Mucosa of descending colon (tissue), 3 donors: ENCODE results near the gene OR5B17. TPM values are rescaled to one million over a fixed set of nuclear protein-coding genes. Genes with fewer than 3 reads are reported as not detected.

Experiments used
- ATAC-seq: fragments of 200-7000 bp; cut with Tn5 transposase; one replicate; pipeline ENCODE4 v1.9.1; 2020; ENCODE audit warnings: mild to moderate bottlenecking, moderate library complexity
- DNase-seq, 3 donors: peaks; one replicate each; pipeline ENCODE4 v3.0.0-alpha.2; 2020
- H3K36me3 ChIP-seq: fragments of 200-600 bp; one replicate; pipeline ENCODE4 v1.8.0; 2021; ENCODE audit warnings: low read depth, mild to moderate bottlenecking
- H3K4me1 ChIP-seq: fragments of 200-600 bp; one replicate; pipeline ENCODE4 v1.8.0; 2021; ENCODE audit warnings: low read depth, mild to moderate bottlenecking
- H3K4me3 ChIP-seq: fragments of 200-600 bp; one replicate; pipeline ENCODE4 v1.8.0; 2021; ENCODE audit warnings: mild to moderate bottlenecking
- H3K9me3 ChIP-seq: fragments of 200-600 bp; one replicate; pipeline ENCODE4 v1.8.0; 2021; ENCODE audit warnings: mild to moderate bottlenecking
- CTCF ChIP-seq: fragments of 200-600 bp; IDR thresholded peaks from one replicate; pipeline ENCODE4 v1.8.0; 2022; ENCODE audit warnings: antibody characterized with exemption, mild to moderate bottlenecking
- intact Hi-C, 2 donors: fragments of 100-400 bp; cut with DNase I in 1 of 2; cut with micrococcal nuclease in 1 of 2; formaldehyde crosslinking; loops; one replicate each; pipeline versions ENCODE4 v1.11.0 to v1.11.1; 2022; cut with DNase I, micrococcal nuclease
- total RNA-seq, 3 donors: library from RNA; stranded (reverse); fragmentation: NEBNext Ultra II Directional in 2 of 3; extraction: Animal tissue kit (Norgen Biotek cat#: 25700) in 2 of 3; gene quantifications; one replicate each; pipeline versions ENCODE4 v1.2.1 to v1.2.4, GENCODE V29; 2021 to 2023
- donor health status: DM: no; HTN: no; CAD: no; lungs with moderate emphysema.
- donor health status: DM: no; HTN: no; CAD: no.
- donor health status: DM: no; HTN: yes; CAD: no.

OR5B17 gene
- total RNA-seq, 3 donors from 2014 or later = not detected

- ATAC-seq = no peak
These were observed 40.3 kb downstream of the OR5B17 start for GRCh38 chr11:58318532-58318931.

GRCh38 chr11:58316142-58316541 lies 42.7 kb downstream of the OR5B17 start:
- Histone ChIP-seq H3K36me3 (no peaks in the 10 kb centered on the region), H3K9me3 (no peaks in the 10 kb centered on the region), H3K4me1 (no peaks in the 10 kb centered on the region), H3K4me3 (no peak overlapping the region)
- DNase-seq = no peak
- no peak for TF ChIP-seq CTCF
- intact Hi-C loops = no loop called here
- no peak for ATAC-seq

More at GRCh38 chr11:58318532-58318931, 40.3 kb downstream of the OR5B17 start:
- Histone ChIP-seq H3K4me3 (no peak overlapping the region), H3K36me3 (no peaks in the 10 kb centered on the region), H3K9me3 (no peaks in the 10 kb centered on the region), H3K4me1 (no peaks in the 10 kb centered on the region)
- intact Hi-C loops = no loop called here
- TF ChIP-seq CTCF = no peak
- DNase-seq = no peak

Other genes with a start within 250 kb of the OR5B17 start
- gene OR9I1, start 233.5 kb downstream of the OR5B17 start, total RNA-seq = not detected
- not detected for gene OR9Q2, start 170.0 kb downstream of the OR5B17 start, total RNA-seq
- not detected for gene OR1S2, start 154.9 kb downstream of the OR5B17 start, total RNA-seq
- gene OR1S1, start 146.3 kb downstream of the OR5B17 start, total RNA-seq = not detected
- gene OR10Q1, start 130.2 kb downstream of the OR5B17 start, total RNA-seq = not detected
- gene OR10W1, start 90.8 kb downstream of the OR5B17 start, total RNA-seq = not detected
- gene OR5B3, start 47.8 kb upstream of the OR5B17 start, total RNA-seq = not detected
- not detected for gene OR5B2, start 69.1 kb upstream of the OR5B17 start, total RNA-seq
- gene OR5B12, start 83.2 kb upstream of the OR5B17 start, total RNA-seq = not detected
- not detected for gene OR5B21, start 149.0 kb upstream of the OR5B17 start, total RNA-seq
- 10 to 100 TPM; 10.7 to 20.1 (median 12.7) TPM for gene LPXN, start 216.8 kb upstream of the OR5B17 start, total RNA-seq
- gene ZFP91, start 220.0 kb upstream of the OR5B17 start, total RNA-seq = 10 to 100 TPM; 70.0 to 93.9 (median 75.3) TPM